Measurements from ENCODE around the gene RRP36.

RRP36 gene

DNA sequence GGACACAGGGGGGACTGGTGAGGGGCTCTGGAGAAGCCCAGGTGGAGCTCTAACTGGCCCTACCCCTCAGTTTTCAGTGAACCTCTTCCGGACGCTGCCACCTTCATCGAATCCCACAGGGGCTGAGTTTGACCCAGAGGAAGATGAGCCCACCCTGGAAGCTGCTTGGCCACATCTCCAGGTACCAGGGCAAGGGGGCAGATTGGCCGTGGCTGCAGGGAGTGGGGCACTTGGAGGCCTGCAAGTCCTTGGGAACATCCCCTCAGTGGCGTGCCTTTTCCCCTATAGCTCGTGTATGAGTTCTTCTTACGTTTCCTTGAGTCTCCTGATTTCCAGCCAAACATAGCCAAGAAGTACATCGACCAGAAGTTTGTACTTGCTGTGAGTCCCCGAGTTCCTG lies 14.3 kb upstream of the RRP36 start:
- TF ChIP-seq, protein P1, sequence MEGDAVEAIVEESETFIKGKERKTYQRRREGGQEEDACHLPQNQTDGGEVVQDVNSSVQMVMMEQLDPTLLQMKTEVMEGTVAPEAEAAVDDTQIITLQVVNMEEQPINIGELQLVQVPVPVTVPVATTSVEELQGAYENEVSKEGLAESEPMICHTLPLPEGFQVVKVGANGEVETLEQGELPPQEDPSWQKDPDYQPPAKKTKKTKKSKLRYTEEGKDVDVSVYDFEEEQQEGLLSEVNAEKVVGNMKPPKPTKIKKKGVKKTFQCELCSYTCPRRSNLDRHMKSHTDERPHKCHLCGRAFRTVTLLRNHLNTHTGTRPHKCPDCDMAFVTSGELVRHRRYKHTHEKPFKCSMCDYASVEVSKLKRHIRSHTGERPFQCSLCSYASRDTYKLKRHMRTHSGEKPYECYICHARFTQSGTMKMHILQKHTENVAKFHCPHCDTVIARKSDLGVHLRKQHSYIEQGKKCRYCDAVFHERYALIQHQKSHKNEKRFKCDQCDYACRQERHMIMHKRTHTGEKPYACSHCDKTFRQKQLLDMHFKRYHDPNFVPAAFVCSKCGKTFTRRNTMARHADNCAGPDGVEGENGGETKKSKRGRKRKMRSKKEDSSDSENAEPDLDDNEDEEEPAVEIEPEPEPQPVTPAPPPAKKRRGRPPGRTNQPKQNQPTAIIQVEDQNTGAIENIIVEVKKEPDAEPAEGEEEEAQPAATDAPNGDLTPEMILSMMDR (IDR thresholded peaks at IDR 0.05; ENCODE audit: insufficient read depth, low read depth, low read length, missing control alignments): no peak
- no peak for DNase-seq (ENCODE audit: low read depth)
- H3K4me3 ChIP-seq (ENCODE audit: low read depth, low read length): no peak overlapping the region

DNA sequence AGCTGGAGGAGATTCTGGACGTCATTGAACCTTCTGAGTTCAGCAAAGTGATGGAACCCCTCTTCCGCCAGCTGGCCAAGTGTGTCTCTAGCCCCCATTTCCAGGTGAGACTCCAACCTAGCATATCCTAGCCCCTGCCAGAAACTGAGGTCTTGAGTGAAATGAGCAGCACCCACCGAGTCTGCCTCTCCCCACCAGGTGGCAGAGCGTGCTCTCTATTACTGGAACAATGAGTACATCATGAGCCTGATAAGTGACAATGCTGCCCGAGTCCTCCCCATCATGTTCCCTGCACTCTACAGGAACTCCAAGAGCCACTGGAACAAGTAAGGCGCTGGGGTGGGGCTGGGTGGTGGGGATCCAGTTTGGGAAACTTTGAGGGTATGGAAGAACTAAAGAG lies 12.3 kb upstream of the RRP36 start:
- TF ChIP-seq, protein P1 (IDR thresholded peaks at IDR 0.05; ENCODE audit: insufficient read depth, low read depth, low read length, missing control alignments): peak; percentile 46
- DNase-seq (ENCODE audit: low read depth): peak; percentile 57
- H3K4me3 ChIP-seq (ENCODE audit: low read depth, low read length): no peak overlapping the region

DNA sequence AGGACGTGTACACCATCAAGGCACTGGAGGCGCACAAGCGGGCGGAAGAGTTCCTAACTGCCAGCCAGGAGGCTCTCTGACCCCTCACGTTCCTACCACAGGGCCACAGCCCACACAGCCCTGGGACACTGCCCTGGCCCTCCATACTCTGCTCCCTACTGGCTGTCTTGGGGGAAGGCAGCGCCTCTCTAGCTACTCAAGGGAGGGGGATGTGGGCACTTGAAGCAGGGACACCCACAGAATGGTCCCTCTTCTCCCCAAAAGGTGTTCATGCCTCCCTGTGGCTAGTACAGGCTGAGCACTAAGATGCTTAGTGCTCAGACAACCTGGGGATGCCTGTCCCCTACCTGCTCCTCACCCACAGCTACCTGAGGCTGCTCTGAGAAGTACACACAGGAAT lies 10.2 kb upstream of the RRP36 start:
- TF ChIP-seq, protein P1 (IDR thresholded peaks at IDR 0.05; ENCODE audit: insufficient read depth, low read depth, low read length, missing control alignments): no peak
- no peak for DNase-seq (ENCODE audit: low read depth)
- no peak overlapping the region for H3K4me3 ChIP-seq (ENCODE audit: low read depth, low read length)

DNA sequence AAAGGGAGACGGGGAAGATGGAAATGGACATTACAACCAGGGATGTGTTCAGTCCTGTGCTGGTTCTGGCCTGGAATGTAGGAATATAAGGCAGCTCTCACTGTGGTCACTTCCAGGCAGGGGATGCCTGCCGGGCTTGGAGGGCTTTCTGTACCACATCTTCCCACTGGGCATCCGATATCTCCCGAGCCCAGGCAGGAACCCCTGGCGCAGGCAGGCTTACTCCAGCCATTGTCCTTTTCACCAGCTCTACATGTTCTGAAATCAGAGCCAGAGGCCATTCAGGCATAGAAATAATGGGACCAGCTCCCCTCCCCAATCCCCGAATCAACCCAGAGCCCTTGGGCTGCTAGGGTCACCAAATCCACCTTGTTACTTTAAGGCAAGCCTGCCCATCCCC lies 9.1 kb upstream of the RRP36 start:
- no peak for DNase-seq (ENCODE audit: low read depth)
- H3K4me3 ChIP-seq (ENCODE audit: low read depth, low read length): peak overlapping the region; percentile 94
- TF ChIP-seq, protein P1 (IDR thresholded peaks at IDR 0.05; ENCODE audit: insufficient read depth, low read depth, low read length, missing control alignments): no peak

DNA sequence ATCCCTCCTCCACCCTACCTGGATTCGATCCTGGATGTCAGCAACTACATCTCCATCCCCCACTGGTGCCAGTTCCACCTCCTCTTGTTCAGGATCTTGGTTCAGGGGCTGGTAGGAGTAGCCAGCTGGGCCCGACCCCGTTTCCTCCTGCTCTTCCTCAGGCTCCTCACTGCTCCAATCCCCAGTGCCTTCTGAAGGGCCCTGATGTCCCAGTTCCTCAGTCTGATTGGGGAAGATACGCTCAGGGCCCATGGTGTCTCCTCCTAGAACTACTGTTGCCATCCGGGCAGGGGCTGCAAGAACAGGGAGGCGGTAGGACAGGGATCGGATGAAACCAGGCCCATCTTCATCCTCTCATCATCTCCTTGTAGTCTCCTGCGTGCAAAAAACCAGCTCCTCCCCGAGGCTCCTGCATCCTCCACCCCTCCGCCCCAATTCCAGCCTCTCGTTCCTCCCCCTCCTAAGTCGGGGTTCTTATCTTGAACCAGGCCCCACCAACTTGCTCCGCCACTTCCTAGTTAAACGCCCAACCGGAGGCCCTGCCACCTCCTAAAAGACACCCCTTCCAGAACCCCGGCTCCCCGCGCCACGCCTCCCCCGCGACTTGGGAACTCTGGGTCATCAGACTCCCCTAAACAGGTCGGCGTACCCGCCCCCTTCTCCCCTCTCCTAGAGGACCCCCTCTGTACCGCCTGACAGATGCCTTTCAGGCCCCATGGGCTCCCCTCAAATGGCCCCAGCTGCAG lies 8.2 kb upstream of the RRP36 start:
- TF ChIP-seq, protein P1 (IDR thresholded peaks at IDR 0.05; ENCODE audit: insufficient read depth, low read depth, low read length, missing control alignments): no peak
- DNase-seq (ENCODE audit: low read depth): no peak
- peak overlapping the region; percentile 94 for H3K4me3 ChIP-seq (ENCODE audit: low read depth, low read length)

DNA sequence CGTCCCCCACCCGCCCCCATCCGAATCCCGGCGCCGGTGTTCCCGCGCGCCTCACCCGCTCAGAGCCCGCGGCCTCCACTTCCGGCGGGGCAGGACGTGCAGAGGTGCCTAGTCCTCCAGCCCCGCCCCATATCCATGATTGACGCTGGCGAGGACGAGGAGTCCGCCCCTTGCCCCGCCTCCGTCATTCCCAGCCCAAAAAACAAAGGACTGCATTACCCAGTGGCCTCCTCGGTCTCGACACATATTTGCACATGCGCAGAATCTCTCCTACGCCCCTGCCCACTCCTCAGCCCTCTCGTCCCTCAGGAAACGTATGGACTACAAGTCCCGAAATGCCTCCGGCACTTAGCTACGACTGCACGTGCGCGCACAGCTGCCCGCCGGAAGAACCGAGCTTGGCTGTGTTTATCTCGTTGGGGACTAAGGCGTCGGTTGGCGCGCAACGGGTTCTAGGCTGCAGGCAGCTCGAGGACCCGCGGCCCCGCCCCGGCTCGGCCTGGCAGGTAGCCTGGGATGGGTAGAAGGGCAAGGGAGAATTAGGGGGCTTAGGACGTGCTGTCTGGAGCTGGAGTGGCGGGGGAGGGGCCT lies 7.5 kb upstream of the RRP36 start, which contains the start of the genes KLHDC3 and MEA1:
Gene KLHDC3 (plus strand): TSS at position 407 of the 591 bp plus-strand sequence. CDS start 2,944 bp downstream, outside the sequence.
Gene MEA1 (minus strand): TSS at position 104 of the 591 bp plus-strand sequence. CDS start 133 bp downstream, outside the sequence.
- DNase-seq (ENCODE audit: low read depth): peak; percentile 100
- H3K4me3 ChIP-seq (ENCODE audit: low read depth, low read length): peak within 1 kb of the TSS; percentile 94
- TF ChIP-seq, protein P1 (IDR thresholded peaks at IDR 0.05; ENCODE audit: insufficient read depth, low read depth, low read length, missing control alignments): no peak

Data from GM12865 (cell line).